Suppressor macrophage (primary cell): Measurements from ENCODE around the gene NID1.
A peak's percentile ranks its signal among the peaks of the same experiment; 100 is the strongest.
"Not testable (repeated sequence)": the region's sequence is repeated elsewhere in the genome, so short reads cannot be mapped to it uniquely, and the experiment has no call there.

Experiments used
- DNase-seq, 4 experiments: peaks; one replicate each; pipeline ENCODE4 v3.0.0-alpha.2; 2020 to 2022

NID1 gene

GRCh38 chr1:236092899-236093298 is 28.0 kb upstream of the NID1 start:
- no peak for DNase-seq

GRCh38 chr1:236091933-236092318 is 27.0 kb upstream of the NID1 start:
- no peak for DNase-seq

GRCh38 chr1:236090741-236091147 is 25.9 kb upstream of the NID1 start:
- DNase-seq: no peak

- DNase-seq: no peak
These were observed 24.3 kb upstream of the NID1 start for GRCh38 chr1:236089046-236089773.

- no peak for DNase-seq
These were observed 21.6 kb upstream of the NID1 start for GRCh38 chr1:236086537-236086936.

GRCh38 chr1:236085545-236086159 is 20.8 kb upstream of the NID1 start:
- no peak for DNase-seq

GRCh38 chr1:236084386-236084730 is 19.5 kb upstream of the NID1 start:
- no peak for DNase-seq

- DNase-seq: no peak
These were observed 18.9 kb upstream of the NID1 start for GRCh38 chr1:236083650-236084385.

- no peak for DNase-seq
These were observed 17.6 kb upstream of the NID1 start for GRCh38 chr1:236082526-236082925.

GRCh38 chr1:236081546-236082227 is 16.8 kb upstream of the NID1 start:
- DNase-seq: peak in 3 of 4 experiments; percentile 22 to 33 (median 31)

GRCh38 chr1:236079703-236080102 is 14.8 kb upstream of the NID1 start:
- no peak for DNase-seq

GRCh38 chr1:236078993-236079392 is 14.1 kb upstream of the NID1 start:
- no peak for DNase-seq

- not testable (repeated sequence) for DNase-seq
These were observed 13.2 kb upstream of the NID1 start for GRCh38 chr1:236078077-236078476.

- DNase-seq: no peak
These were observed 11.0 kb upstream of the NID1 start for GRCh38 chr1:236075848-236076247.

- DNase-seq: no peak
These were observed 8.5 kb upstream of the NID1 start for GRCh38 chr1:236073307-236073897.

- peak in 3 of 4 experiments; percentile 11 to 49 (median 20) for DNase-seq
These were observed 7.1 kb upstream of the NID1 start for GRCh38 chr1:236072001-236072400.

GRCh38 chr1:236070753-236071152 is 5.9 kb upstream of the NID1 start:
- DNase-seq: no peak

GRCh38 chr1:236069796-236070195 is 4.9 kb upstream of the NID1 start:
- no peak for DNase-seq

GRCh38 chr1:236067854-236068454 is 3.1 kb upstream of the NID1 start:
- no peak for DNase-seq

GRCh38 chr1:236066828-236067386 is 2.0 kb upstream of the NID1 start:
- DNase-seq: peak; percentile 88 to 94 (median 92)

- no peak for DNase-seq
These were observed 1.2 kb upstream of the NID1 start for GRCh38 chr1:236066054-236066453.

- DNase-seq: no peak
These were observed 667 bp upstream of the NID1 start for GRCh38 chr1:236065509-236066005.
